Hepatic stellate cell (primary cell): ENCODE data around the gene RLN3.
A peak's percentile ranks its signal among the peaks of the same experiment; 100 is the strongest.

Experiments
- DNase-seq: peaks from one replicate; pipeline ENCODE4 v3.0.0; 2011; ENCODE audit warnings: low spot score

RLN3 gene, protein sequence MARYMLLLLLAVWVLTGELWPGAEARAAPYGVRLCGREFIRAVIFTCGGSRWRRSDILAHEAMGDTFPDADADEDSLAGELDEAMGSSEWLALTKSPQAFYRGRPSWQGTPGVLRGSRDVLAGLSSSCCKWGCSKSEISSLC

DNA sequence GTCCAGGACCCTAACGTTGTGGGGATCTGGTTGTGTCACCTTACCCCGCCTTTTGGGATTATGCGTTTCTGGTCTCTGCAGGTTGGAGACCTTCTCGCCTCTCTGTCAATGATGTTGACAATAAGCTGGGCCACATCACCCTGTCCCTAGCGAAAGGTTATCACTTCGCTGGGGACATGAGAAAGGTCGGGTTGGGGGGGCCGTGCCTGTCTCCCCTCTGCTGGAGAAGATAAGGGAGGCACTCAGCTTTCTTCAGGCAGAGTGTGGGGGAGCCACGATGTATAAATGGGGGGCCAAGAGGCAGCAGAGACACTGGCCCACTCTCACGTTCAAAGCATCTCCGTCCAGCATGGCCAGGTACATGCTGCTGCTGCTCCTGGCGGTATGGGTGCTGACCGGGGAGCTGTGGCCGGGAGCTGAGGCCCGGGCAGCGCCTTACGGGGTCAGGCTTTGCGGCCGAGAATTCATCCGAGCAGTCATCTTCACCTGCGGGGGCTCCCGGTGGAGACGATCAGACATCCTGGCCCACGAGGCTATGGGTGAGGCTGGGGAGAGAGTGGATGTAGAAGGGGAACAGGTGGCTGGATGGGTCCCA lies at the start of gene RLN3:
Gene RLN3 (plus strand): TSS at position 293 of the 595 bp plus-strand sequence. CDS start 57 bp downstream, at position 350.
- DNase-seq: no peak

DNA sequence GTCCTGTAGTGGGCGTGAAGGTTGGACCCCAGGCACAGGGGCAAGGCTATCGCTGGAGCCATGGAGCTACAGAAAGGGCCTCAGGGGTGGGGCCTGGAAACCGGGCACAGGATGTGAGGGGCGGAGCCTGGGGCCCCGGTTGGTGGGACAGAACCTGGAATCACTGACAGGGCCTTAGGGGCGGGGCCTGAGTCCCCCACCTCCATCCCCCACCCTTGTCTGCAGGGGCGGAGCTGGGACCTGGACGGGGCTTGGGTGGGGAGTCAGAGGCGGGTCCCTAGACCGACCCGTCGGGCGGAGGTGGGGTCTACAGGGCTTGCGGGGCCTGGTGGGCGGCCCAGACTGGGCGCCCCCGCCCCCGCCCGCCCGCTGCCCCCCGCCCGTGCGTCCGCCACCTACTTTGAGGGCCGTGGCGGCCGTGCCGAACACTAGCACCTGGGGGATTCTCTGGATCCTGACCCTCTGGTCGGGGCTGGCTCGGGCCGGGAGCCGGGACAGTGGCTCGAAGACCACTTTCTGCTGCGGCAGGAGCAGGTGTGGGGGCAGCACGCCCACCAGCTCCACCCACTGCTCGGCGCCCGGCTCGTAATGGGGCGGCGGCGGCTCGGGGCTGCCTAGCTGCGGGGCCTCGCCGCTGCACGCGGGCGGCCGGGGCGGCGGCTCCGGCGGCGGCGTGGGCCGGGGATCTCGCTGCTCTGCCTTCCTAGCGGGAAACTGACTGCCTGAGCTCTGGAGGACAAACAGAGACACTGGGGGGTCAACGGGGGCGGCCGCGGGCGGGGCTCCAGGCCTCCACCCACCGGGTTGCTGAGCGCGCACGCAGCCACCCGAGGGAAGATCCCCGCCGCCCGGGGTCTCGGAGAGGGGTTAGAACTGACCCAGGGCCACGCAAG lies 49.4 kb upstream of the RLN3 start:
- no peak for DNase-seq

DNA sequence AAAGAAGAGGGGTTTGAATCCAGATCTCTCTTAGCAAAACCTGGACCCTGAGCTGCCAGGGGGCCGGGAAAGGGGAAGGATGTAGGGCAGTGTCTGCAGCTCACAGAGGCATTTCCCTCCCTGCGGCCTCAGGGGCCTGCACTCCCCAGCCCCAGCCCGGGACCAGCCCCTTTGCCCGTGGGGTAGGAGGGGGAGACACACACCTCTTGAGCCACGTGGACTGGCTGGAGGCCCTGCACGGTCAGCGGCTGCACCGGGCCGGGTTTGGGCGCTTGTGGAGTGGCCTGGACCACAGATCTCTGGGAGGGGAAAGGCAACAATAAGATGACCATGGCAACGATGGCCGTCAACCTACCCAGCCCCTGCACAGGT lies 48.7 kb upstream of the RLN3 start:
- DNase-seq: no peak

DNA sequence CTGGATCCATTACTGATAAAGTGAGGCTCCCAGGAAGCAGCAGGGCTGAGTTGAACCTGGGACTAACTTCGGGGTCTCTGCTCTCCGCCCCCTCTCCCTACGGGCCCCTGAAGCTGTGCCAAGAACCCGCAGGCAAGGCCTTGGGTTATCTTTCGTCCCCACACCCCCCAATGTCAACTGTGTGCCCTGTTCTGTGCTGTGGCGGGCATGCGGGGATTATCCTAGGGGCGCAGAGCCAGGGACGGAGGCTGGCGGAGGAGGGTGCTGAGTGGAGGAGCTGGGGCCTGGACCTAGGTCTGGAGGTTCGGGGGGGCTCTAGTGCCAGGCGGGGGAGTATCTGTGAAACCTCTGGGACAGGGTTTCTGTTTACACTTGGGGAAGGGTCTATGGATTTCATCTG lies 48.3 kb upstream of the RLN3 start:
- DNase-seq: no peak

DNA sequence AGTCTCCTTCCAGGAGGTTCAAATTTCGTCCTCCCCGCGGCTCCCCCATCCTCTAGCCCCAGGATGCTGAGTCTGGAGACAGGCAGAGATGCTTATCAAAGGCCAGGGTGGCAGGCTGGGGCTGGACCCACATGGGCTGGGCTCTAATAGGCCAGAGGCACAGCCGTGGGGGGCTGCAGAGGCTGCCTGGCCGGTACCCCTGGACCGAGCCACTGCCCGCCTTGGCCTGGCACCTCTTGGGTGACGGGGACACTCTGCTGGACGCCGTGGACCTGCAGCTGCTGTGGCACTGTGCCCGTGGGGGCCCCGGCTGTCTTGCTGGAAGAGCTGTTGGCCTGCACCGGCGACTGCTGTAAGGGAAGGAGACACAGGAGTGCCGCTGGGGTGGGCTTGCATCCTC lies 47.6 kb upstream of the RLN3 start:
- DNase-seq: no peak

DNA sequence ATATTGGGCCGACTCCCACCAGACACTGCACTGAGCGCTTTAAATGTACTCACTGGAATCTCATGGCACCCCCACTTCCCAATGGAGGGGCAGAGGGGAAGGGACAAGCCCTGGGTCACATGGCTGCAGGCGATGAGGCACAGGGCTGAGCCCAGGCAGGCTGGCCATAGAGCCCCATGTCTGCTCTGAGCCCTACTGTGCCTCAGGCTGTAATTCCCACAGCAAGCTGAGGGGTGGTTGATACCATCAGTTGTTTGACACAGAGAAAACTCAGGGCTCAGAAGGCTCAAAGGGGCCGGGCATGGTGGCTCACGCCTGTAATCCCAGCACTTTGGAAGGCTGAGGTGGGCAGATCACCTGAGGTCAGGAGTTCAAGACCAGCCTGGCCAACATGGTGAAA lies 46.9 kb upstream of the RLN3 start:
- DNase-seq: no peak

DNA sequence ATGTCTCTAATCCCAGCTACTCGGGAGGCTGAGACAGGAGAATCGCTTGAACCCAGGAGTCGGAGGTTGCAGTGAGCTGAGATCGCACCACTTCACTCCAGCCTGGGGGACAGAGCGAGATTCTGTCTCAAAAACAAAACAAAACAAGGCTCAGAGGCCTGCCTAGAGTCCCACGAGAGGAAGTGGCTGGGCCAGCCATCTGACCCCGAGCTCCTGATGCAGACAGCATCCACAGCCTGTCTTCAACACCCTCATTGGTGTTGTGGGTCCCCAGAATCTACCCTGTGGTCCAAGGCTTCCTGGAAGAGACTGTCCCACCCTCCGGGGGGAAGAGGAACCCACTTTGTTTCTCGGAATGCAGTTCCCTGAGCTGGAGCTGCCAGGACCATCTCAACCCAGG lies 46.5 kb upstream of the RLN3 start:
- DNase-seq: no peak

DNA sequence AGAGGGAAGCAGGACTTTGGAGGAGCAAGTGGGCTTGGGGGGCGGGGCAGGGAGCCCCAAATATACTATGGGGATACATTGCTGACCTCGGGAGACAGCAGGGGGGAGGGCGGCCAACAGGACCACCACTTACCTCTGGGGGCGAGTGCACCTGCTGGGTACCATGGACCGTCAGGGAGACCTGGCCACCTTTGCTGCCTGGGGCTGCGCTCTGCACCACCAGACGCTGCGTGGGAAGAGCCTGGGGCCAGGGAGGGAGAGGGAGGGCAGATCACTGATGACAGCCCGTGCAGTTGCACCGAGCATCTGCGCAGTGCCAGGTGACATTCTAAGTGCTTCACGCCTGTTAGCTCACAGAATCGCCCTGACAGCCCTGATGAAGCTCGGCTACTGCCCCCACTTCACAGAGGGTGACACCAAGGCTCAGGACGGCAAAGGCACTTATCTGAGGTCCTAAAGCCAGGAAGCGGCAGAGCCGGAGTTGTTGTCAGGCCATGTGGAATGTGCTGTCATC lies 45.9 kb upstream of the RLN3 start:
- DNase-seq: no peak

DNA sequence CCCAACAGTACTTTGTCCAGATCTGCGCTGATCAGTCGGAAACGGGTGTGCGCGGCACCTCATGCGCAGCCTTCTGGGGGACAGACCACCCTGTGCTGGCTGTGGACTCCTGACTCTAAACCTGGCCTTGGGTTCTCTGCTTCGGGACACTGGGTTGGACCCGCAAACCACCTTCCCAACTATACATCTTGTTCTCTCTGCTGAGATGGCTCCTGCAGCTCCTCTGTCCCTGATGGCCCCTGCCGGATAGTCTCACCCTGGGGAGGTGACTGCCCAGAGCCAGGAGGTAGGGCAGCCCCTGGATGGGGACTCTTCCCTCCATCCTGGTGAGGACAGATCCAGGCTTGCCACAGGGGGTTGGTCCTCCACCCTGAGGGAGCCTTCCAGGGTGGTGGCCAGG lies 45.2 kb upstream of the RLN3 start:
- no peak for DNase-seq

DNA sequence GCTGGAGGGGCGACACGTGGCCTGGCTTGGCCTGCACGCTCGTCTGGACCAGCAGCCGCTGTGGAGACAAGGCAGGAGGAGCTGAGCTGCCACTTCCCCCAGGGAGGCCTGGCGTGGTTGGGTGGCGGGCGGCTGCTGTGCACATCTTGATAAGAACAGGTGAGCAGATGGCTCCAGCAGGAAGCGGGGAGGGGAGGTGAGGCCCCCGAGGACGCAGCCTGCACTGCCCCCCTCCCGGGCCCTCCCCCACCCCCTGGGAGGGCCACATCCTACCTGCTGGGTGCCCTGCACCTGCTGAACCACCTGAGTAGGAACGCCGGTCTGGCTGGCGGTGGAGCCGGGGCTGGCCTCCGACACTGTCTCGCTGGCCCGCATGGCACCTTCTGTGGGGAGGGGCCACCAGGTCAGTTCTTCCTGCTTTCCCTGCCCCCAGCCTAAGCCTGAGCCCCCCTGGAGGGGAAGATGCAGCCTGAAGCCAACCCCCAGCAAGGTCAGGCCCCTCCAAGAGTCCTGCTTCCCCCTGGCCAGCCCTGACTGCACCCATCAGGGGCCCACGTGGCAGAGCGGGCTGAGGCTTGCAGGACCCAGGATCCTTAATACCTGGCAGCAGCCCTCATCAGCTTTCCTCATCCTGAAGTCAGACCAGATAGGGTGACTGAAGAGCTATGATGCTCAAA lies 44.6 kb upstream of the RLN3 start:
- DNase-seq: no peak

DNA sequence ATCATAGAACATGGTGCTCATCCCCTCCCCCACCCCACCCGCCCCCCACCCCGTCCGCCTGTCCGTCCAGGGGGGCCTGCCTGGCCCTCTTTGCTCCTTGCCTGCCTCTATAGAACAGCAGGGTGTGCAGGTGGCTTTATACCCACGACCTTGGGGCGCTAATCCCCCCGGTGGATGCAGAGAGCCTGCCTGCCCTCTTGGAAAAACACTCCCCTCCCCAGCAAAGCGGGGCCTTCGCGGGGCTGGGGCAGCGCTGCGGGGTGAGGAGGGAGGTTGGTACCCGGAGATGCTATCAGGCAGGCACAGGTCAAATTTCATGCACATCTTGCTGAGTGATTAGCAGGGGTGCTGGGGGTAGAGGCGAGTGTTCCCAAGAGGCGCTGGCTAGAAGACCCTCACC lies 43.8 kb upstream of the RLN3 start:
- DNase-seq: no peak

DNA sequence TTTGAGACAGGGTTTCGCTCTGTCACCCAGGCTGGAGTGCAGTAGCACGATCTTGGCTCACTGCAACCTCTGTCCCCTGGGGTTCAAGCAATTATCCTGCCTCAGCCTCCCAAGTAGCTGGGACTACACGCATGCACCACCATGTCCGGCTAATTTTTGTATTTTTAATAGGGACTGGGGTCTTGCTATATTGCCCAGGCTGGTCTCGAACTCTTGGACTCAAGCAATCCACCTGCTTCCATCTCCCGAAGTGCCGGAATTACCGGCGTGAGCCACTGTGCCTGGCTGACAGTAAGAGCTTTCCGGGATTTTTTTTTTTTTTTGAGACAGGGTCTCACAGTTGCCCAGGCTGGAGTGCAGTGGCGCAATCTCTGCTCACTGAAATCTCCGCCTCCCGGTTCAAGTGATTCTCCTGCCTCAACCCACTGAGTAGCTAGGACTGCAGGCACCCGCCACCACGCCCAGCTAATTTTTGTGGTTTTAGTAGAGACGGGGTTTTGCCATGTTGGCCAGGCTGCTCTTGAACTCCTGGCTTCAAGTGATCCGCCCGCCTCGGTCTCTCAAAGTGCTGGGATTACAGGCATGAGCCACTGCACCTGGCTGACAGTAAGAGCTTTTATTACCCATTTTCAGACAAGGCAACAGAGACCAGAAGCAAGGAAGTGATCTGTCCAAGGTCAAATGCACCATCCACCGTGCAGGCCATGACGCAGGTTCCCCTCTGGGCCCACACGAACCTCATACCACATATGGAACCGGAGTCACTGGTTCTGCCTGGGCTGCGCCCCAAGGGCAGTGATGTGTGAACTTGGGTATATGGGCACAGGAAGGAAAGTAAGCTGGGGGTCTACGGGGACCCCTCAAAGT lies 42.8 kb upstream of the RLN3 start:
- DNase-seq: no peak

DNA sequence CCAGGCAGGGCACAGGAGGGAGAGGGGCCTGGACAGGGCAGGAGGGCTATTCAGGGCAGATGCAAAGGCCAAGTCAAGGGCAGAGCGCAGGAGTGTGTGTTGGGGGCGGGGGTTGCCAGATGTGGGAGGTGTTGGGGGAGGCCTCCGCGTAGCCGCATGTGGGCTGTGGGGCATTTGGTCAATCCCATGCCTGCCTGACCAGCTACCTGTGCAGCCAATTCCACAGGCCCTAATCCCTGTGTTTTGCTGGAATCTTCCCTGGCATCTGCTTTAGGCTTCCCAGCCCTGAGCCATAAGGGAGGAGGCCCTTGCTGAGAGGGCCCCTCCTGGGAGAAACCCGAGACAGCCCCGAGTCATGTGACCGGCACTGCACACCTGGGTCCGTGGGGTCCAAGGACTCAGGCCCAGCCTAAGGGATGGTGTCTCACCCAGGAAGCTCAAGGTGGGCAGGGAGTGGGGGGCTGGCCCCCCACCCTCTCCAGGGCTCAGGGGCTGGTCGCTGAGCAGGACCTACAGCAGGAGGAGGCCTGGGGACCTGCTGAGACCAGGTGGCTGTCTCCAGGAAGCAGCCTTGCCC lies 42.1 kb upstream of the RLN3 start:
- DNase-seq: no peak

DNA sequence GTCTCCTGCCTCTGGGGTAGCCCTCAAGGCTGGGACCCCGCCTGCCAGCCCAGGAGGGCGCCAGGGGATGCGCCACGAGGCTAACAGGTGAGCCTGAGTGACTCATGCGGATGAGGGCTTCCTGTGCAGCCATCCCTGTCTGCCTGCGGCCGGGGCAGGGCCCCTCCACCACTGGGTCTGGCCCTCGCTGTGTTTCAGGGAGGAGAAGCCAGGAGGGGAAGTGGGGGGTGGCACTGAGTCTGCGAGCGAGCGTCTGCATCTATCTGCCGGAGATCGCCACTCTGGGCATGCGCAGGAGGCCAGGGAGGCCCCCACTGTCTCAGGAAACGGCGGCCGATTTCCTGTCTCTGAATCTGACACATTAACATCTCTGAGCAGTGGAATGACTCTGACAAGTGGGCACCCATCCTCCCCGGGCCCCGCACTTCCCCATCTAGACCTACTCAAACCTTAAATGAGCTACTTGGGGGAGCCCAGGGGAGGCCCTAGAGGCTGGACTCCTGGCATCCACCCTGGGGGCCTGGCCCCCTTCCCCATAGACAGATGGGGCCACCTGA lies 41.5 kb upstream of the RLN3 start:
- peak; percentile 98 for DNase-seq

DNA sequence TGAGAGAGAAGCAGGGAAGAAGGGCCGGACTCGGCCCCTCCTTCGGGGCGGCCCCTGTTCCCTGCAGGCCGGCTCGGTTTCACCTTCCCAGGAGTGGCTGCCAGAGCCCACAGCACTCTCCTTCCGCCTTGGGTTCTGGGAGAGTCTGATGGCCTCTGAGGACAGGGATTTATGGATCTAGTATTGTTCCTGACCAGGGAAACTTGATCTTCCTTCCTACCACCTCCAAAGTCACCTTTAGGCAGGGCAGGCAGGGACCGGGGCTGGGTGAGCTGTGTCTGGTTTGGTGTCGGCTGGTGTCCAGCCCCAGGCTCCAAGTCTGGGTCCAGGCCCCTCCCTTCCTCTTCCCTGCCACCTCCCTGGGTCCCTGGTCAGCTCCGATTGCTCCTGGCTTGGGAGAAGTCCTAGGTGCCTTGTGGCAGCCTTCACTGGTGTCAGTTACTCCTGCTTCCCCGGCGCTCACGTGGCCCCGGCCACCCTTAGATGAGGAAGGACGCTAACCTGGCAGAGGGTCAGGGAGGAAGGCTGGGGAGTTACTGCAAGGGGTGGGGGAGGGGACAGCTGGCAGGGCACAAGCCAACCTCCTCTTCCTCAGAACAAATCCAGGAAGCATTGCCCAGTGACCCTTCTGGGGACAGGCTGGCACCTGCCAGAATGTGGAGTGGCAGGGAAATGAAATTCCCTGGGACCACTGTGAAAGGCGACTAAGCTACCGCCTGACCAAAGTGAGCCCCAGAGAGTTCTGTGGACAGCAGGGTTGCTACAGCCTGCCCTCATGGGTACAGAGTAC lies 40.7 kb upstream of the RLN3 start:
- DNase-seq: no peak

DNA sequence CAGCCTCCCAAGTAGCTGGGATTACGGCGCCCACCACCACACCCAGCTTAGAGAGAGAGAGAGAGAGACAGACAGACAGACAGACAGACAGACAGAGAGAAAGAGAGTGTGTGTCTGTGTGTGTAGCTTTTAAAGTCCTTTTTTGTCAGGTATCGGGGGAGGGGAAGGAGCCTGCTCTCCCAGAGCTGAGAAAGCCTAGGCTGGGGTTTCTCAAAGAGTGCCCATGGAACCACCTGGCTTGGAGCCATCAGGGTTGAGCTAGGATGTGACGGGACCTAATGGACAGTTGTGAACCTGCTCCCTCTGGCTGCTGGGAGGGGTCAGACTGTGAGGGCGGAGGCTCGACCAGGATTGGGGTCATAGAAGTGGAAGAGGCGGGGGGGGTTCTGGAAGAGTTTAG lies 38.5 kb upstream of the RLN3 start:
- DNase-seq: no peak

DNA sequence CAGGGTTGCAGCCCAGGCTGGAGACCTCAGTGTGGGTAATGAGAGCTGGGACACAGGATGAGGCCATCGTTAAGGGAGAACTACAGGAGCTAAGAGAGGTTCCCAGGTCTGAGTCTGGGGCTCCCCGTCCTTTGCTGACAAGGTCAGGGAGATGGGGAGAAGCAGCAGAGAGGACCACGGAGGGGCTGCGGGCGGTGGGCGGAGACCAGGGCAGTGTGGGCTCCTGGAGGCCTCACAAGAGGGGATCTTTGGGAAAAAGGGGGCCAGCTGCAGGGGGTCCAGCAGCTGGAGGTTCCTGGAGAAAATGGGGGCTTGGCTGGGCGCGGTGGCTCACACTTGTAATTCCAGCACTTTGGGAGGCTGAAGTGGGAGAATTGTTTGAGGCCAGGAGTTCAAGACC lies 37.9 kb upstream of the RLN3 start:
- DNase-seq: no peak

DNA sequence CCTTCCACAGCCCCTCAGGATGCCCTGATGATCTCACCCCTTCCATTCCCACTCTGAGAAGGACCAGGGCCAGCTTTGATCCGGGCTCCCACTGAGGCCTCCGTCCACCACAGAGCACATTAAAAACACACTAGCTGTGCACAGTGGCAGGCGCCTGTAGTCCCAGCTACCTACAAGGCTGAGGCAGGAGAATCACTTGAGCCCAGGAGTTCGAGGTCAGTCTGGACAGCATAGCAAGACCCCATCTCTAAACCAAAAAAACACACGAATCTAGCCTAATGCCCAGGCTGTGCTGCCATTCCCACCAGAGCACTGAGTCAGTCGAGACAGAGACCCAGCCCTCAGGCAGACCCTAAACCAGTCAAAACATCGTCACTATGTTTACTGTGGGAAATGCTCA lies 35.9 kb upstream of the RLN3 start:
- DNase-seq: no peak

DNA sequence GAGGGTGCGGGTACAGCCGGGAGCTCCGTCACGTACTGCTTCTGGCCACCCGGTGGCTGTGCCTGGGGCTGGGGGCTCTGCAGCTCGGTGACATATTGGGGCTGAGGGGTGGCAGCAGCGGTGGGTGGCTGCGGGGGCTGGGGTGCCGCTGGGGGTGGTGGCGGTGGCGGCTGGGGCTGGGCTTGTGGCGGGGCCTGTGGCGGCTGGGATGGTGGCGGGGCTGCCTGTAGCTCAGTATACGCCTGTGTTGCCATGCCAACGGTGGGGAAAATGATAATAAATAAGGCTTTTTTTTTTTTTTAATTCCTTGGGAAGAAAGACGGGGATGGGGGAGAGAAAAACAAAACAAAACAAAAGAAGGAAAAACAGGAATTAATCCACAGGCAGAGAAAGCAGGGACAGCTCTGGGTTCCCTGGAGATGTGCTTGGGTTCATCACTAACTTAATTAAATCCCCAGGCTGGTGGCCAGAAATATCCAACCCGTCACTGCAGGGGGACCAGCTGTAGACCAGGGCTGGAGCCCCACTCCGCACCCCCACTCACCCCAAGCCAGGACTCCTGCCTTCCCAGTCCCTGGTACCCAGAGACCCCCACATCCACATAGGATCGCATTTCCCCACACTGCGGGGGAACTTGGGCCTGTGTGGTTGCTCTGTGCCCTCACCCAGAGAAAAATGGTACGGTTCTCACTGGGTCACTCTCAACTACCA lies 34.2 kb upstream of the RLN3 start:
- no peak for DNase-seq
